BJ (cell line): ENCODE results near the gene DPEP3. TPM values are rescaled to one million over a fixed set of nuclear protein-coding genes. Genes with fewer than 3 reads are reported as not detected.

Experiments
- CTCF ChIA-PET: fragments of 350-600 bp; formaldehyde crosslinking; extraction: SDS; loops from one replicate; lab custom pipeline; 2021; ENCODE audit warnings: antibody characterized with exemption, inconsistent platforms; lab: Yijun Ruan, JAX
- POLR2A ChIA-PET: fragments of 300-600 bp; sonication (Branson Sonifier 250); formaldehyde crosslinking; extraction: SDS; loops from one replicate; lab custom pipeline; 2021; ENCODE audit warnings: antibody characterized with exemption; lab: Charles Lee
- DNase-seq: peaks from one replicate; pipeline ENCODE4 v3.0.0-alpha.2; 2011; ENCODE audit warnings: low read depth
- H3K27me3 ChIP-seq: 2 replicates; pipeline ENCODE4 v1.6.0; 2011; ENCODE audit warnings: low read length; ENCODE audit not compliant: control insufficient read depth, insufficient read depth
- H3K36me3 ChIP-seq: 2 replicates; pipeline ENCODE4 v1.5.1; 2011; ENCODE audit warnings: low read length; ENCODE audit not compliant: control insufficient read depth, insufficient read depth
- H3K4me3 ChIP-seq: 2 replicates; pipeline ENCODE4 v1.5.1; 2011; ENCODE audit warnings: low read depth, mild to moderate bottlenecking, control low read depth, low read length
- CTCF ChIP-seq: IDR thresholded peaks from 2 replicates; pipeline ENCODE4 v1.5.1; 2011; ENCODE audit warnings: low read depth, mild to moderate bottlenecking, control low read depth, inconsistent platforms, low read length, moderate library complexity; ENCODE audit not compliant: insufficient read depth
- polyA plus RNA-seq: library from polyadenylated mRNA; depleted of rRNA; stranded (reverse); fragments of >200 nt; gene quantifications from 2 replicates; pipeline ENCODE4 v1.2.3, GENCODE V29; 2011

The DPEP3 gene
- polyA plus RNA-seq, 1 experiment = not detected

DNA sequence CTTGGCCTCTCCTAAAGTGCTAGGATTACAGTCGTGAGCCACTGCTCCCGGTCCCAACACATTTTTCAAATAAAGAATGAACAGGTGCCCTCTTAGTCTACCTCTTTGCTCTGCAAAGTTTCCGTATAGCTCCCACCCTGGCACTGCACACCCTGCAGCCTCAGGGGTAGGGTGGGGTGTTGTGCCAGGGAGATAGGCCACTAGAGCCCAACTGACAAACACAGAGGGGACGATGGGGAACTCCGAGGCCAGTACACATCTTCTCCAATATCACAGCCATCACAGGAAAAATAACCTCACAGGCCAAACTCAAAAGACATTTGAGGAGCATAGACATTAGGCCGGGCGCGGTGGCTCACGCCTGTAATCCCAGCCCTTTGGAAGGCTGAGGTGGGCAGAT is 9.2 kb downstream of the DPEP3 start:
- Histone ChIP-seq H3K4me3 (no peak overlapping the region), H3K36me3 (no peaks in the 10 kb centered on the region), H3K27me3 (peaks cover 4% of the 10 kb centered on the region)
- CTCF ChIA-PET = interaction anchor here (0.7 to 1.2 kb wide), 2 partner anchors 12 to 21 kb away, joined by 3 read pairs; no protein-coding TSS in a partner anchor
- no peak for TF ChIP-seq CTCF
- POLR2A ChIA-PET = no interaction called here
- DNase-seq = no peak

DNA sequence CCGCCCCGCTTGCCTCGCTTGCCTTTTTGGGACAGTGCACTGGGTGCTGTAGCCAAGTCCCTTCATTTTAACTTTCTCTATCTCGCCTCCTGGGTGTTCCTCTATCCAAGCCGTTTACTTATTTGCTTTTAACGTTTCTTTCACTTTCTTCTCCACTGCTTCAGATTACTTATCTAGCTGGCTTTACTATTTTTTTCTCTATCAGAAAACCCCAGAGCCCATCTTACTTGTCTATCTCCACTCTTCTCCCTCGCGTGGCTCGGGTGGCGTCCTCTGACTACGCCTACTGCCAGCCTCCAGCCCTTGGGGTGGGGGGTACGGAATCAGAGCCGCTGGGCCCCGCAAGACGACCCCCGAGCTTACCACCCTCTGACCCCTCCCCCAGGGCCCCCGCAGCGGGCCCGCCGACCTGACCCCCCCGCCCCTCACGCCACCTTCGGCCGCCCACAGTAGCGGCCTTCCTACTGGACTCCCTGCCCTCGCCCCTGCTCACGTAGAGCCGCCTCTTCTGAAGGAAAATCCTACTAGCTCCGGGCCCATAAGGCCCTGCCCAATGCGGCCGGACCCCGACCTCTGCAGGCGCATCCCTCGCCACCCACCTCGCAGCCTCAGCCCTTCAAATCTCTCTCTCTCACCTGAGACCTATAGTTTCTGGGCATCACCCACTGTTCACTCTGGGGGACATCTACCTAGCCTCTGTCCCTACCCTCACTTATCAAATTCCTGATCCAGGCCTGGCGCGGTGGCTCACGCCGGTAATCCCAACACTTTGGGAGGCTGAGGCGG is 10.9 kb downstream of the DPEP3 start:
- POLR2A ChIA-PET = interaction anchor here (0.6 kb wide), 1 partner anchor 115 kb away, joined by 6 read pairs; no protein-coding TSS in a partner anchor
- CTCF ChIA-PET = interaction anchor here (0.6 to 1.3 kb wide), 4 partner anchors 9 to 153 kb away, joined by 3 read pairs; no protein-coding TSS in a partner anchor
- DNase-seq = no peak

GRCh38 chr16:67968400-67969253 is 11.7 kb downstream of the DPEP3 start, which contains the start of gene SLC12A4:
Gene SLC12A4 (minus strand): TSS chr16:67968637. CDS start chr16:67968553, 84 bp downstream.
- POLR2A ChIA-PET = no interaction called here
- H3K4me3 ChIP-seq = peak within 1 kb of the TSS; percentile 80
- CTCF ChIA-PET = interaction anchor here (0.6 to 2.8 kb wide), 2 partner anchors 72 to 152 kb away, joined by 3 to 15 read pairs; no protein-coding TSS in a partner anchor
- peak; percentile 10; the same call in 1 of the 2 replicates for TF ChIP-seq CTCF
- peaks cover 4% of the 10 kb centered on the region for H3K36me3 ChIP-seq
- no peaks in the 10 kb centered on the region for H3K27me3 ChIP-seq
- peak; percentile 18 for DNase-seq

More for the DNA sequence above, 10.9 kb downstream of the DPEP3 start:
- H3K4me3 ChIP-seq = peak overlapping the region; percentile 80
- H3K36me3 ChIP-seq = peaks cover 4% of the 10 kb centered on the region
- 0 out of 2 replicates have a peak, but pooled peaks have one; percentile 2 for TF ChIP-seq CTCF
- no peaks in the 10 kb centered on the region for H3K27me3 ChIP-seq

- DNase-seq = no peak
- POLR2A ChIA-PET = no interaction called here
- TF ChIP-seq CTCF = no peak
- H3K36me3 ChIP-seq = peaks cover 10% of the 10 kb centered on the region
- H3K4me3 ChIP-seq = peak overlapping the region; percentile 80
- CTCF ChIA-PET = interaction anchor here (0.6 to 2.8 kb wide), 2 partner anchors 73 to 151 kb away, joined by 3 to 15 read pairs; no protein-coding TSS in a partner anchor
- H3K27me3 ChIP-seq = no peaks in the 10 kb centered on the region
Observed at GRCh38 chr16:67967958-67968399, 12.3 kb downstream of the DPEP3 start.
